Measurements from ENCODE around the gene CDH4.

The CDH4 gene

DNA sequence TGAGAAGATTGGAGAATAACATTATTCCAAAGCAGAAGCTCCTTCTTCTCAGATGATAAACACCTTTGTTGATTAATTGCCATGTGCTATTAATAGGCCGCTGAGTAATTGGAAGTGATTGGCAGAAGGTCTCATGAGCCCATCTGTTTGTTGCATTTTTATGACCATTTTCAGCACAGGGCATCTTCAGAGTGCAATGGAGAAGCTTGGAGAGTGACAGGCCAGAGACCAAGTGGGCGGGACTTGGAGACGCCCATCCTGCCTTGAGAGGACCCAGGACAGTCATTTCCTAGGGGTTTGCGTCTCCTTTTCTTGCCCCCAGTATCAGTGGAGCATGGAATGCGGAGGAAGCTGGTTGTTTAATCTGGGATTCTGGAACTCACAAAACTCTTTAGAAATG is 89.5 kb downstream of the CDH4 start:
- no peak for DNase-seq (ENCODE audit: low read depth)
- TF ChIP-seq, protein P1, sequence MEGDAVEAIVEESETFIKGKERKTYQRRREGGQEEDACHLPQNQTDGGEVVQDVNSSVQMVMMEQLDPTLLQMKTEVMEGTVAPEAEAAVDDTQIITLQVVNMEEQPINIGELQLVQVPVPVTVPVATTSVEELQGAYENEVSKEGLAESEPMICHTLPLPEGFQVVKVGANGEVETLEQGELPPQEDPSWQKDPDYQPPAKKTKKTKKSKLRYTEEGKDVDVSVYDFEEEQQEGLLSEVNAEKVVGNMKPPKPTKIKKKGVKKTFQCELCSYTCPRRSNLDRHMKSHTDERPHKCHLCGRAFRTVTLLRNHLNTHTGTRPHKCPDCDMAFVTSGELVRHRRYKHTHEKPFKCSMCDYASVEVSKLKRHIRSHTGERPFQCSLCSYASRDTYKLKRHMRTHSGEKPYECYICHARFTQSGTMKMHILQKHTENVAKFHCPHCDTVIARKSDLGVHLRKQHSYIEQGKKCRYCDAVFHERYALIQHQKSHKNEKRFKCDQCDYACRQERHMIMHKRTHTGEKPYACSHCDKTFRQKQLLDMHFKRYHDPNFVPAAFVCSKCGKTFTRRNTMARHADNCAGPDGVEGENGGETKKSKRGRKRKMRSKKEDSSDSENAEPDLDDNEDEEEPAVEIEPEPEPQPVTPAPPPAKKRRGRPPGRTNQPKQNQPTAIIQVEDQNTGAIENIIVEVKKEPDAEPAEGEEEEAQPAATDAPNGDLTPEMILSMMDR (IDR thresholded peaks at IDR 0.05; ENCODE audit: control insufficient read depth, extremely low read depth, insufficient read depth), result no peak
- H3K4me3 ChIP-seq (ENCODE audit: low read depth, low read length), result no peak overlapping the region

DNA sequence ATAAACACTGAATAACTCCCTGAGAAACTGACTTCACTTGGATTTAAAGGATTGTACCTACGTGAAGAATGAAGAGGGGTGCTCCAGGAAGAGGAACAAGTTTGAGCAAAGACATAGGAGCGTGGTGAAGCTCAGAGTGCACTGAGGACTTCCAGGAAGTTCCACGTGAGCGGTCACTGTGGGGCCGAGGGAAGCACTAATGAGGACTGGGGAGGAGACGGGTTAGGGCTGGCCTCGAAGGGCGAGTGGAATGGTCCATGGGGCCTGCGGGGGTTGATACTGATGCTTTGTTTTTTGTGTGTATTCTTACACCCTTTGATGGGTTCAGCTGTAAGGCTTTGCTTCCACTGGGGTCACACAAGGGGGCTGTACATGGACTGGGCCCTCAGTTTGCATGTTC is 91.9 kb downstream of the CDH4 start:
- TF ChIP-seq, protein P1 (IDR thresholded peaks at IDR 0.05; ENCODE audit: control insufficient read depth, extremely low read depth, insufficient read depth), result no peak
- H3K4me3 ChIP-seq (ENCODE audit: low read depth, low read length), result no peak overlapping the region
- no peak for DNase-seq (ENCODE audit: low read depth)

DNA sequence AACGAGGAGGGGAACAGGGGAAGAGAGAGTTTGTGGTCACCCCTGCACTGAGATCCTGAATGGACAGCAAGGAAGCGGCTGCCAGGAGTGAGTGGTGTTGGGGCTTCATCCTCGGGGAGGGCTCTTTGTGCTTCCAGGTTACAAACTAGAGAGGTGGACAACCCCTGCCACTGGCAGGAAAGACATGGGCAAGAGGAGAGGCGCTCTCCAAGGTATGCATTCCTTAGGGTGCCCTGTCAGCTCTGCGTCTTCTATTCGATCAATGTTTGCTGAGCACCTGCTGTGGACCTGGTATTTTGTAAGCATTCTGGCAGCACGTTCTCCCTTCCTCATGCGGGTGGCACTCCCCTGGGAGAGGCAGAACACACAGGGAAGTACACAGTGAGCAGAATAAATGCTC is 93.6 kb downstream of the CDH4 start:
- H3K4me3 ChIP-seq (ENCODE audit: low read depth, low read length), result no peak overlapping the region
- no peak for DNase-seq (ENCODE audit: low read depth)
- TF ChIP-seq, protein P1 (IDR thresholded peaks at IDR 0.05; ENCODE audit: control insufficient read depth, extremely low read depth, insufficient read depth), result no peak

DNA sequence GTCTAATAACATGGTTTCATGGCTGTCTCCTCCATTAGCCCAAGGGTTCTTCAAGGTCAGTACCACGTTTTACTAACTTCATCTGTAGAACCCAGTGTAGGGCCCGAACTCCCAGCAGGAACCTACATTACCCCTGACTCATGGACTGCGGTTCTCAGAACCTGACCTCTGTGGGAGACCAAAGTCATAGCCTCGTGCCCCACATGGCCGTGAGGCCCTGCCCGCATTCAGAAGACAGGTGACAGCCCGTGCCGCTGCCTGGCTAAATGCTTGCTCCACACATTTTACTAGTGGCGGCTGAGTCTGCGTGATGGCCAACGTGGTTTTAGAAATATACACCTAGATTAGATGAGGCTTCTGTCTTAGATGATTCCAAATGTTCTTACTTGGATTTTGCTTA is 94.9 kb downstream of the CDH4 start:
- no peak for DNase-seq (ENCODE audit: low read depth)
- no peak overlapping the region for H3K4me3 ChIP-seq (ENCODE audit: low read depth, low read length)
- TF ChIP-seq, protein P1 (IDR thresholded peaks at IDR 0.05; ENCODE audit: control insufficient read depth, extremely low read depth, insufficient read depth), result no peak

DNA sequence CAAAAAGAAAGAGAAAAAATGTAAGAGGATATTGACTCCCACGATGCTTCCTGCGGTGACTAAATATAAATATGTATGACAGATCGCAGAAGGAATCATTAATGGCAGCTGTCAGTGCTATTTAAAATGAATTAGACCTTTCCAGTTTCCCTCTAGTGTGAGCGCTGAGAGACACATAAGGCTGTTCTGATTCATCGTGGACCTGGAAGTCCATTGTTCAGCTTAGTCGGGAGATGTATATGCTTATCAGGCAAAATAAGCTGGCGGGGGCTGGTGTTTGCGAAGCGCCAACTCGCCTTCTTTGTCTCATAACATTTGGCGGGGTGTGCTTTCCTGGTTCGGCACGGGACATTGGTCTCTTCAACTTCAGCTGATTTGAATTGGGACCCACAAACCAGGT is 95.4 kb downstream of the CDH4 start:
- H3K4me3 ChIP-seq (ENCODE audit: low read depth, low read length), result no peak overlapping the region
- no peak for DNase-seq (ENCODE audit: low read depth)
- TF ChIP-seq, protein P1 (IDR thresholded peaks at IDR 0.05; ENCODE audit: control insufficient read depth, extremely low read depth, insufficient read depth), result no peak

DNA sequence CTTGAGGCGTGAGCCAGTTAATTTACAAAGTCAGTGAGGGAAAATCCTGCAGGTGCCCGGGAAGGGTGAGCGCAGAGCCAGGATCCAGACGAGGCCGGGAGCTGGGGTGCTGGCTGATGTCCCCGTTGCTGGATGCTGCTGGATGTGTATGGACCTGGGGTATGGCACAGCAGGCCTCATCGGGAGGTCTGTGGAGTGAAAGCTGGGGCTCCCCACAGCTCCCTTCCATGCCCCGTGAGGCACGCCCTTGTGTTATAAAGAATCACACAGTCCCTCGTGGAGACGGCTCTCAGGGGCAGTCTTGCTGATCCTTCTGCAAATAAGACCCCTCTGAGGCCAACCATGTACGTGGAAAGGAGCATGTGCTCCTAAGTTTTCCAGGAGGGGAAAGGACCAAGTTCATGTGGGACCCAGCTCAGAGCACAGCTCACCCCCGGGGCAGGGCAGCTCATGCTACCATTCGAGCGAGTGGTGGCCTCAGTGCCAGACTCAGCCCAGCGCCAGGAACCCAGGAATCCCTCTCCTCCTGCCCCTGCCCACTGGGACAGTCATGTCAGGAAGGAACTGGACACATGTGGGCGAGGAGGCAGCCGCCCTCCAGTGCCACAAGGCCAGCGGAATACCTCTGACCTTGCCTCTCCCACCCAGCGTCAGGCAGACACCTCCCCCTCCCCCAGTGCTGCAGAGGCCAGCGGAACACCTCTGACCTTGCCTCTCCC is 97.5 kb downstream of the CDH4 start:
- TF ChIP-seq, protein P1 (IDR thresholded peaks at IDR 0.05; ENCODE audit: control insufficient read depth, extremely low read depth, insufficient read depth), result no peak
- no peak for DNase-seq (ENCODE audit: low read depth)
- no peak overlapping the region for H3K4me3 ChIP-seq (ENCODE audit: low read depth, low read length)

Measured in LNCaP clone FGC (cell line).